Activated CD8-positive, alpha-beta memory T cell treated with anti-CD3 and anti-CD28 coated beads for 4 hours (primary cell): Measurements from ENCODE around the gene KRT16.
A peak's percentile ranks its signal among the peaks of the same experiment; 100 is the strongest.
"Not testable (repeated sequence)": the region's sequence is repeated elsewhere in the genome, so short reads cannot be mapped to it uniquely, and the experiment has no call there.

Source experiments
- DNase-seq, 2 donors: peaks; one replicate each; pipeline ENCODE4 v3.0.0-alpha.2; 2020; ENCODE audit warnings: low read depth in 2 of 2

Gene KRT16

GRCh38 chr17:41612376-41613160 lies at the start of gene KRT16:
Gene KRT16, minus strand, starts transcription at chr17:41612767. Its CDS starts 79 bp downstream, at chr17:41612688.
- not testable (repeated sequence) for DNase-seq

- no peak for DNase-seq
Measured at GRCh38 chr17:41660221-41660711, 47.7 kb upstream of the KRT16 start.

- DNase-seq, result no peak
Measured at GRCh38 chr17:41659427-41660212, 47.1 kb upstream of the KRT16 start.

DNA sequence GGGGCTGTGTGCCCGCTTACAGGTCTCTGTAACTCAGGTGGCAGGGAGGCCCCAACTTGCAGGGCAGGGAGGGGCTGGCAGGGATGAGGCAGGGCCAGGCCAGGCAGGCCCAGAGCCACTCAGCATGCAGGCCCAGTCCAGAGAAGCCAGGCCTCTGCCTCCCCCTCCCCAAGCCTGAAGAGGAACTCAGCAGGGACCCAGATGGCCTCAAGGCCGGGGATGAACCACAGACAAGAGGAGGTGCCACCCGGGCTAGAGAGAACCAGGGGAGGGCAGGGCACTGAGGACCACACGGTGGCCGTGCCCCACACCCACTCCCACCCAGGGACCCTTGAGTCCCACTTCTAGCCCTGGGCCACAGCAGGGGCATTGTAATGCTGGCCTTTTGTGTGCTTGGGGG lies 46.3 kb upstream of the KRT16 start:
- DNase-seq, result no peak

DNA sequence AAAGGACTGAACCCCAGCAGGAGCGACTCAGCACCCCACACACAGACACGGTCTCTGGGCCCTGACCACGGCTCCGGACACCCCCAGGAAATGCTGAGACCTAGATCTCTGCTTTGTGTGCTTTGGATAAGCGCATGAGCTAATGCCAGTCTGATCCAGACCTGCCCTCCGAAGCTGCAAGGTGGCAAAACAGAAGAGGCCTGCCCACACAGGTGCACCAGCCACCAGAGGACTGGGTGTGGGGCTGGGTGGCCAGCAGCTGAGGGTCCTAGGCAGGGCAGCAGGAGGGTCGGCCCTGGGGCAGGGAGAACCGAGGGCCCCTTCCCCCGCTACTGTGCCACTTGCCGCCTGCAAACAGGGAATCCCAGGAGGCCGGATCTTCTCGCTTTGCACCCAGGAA lies 45.4 kb upstream of the KRT16 start:
- no peak for DNase-seq

GRCh38 chr17:41657176-41657754 lies 44.7 kb upstream of the KRT16 start:
- DNase-seq, result no peak

DNA sequence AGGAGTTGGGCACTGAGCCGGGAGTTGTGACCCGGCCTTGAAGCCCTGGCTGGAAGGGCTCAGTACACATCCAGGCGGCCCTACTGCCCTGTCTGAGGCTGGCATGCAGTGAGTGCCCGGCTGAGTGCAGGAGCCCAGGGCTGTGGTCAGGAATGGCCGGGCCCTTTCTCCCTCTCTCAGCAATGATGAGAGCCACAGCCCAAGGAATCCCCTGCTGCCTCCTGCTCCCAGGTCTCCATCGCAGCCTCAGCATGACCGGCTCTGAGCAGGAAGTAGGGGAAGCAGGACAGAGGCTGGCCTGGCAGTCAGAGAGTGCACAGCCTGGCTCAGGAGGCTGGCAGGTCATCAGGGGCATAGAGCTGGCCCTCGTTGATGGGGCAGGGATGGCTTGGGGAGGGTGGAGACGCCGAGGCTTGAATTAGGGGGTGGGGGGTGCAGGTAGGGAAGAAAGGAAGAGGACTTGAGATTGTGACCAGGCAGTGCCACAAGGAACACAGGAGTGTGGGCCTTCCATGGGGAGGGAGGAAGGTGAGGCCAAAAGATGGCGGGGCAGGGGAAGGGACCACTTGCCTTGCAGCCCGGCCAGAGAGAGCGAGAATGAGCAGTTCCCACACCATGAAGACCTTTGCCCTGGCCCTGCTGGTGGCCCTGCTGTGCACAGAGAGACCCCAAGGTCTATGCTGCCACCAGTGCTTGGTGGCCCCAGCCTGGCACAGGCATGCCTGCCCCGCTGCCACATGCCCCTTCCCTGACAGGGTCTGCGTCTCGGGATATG lies 43.9 kb upstream of the KRT16 start:
- DNase-seq, result no peak

GRCh38 chr17:41655611-41656111 lies 43.1 kb upstream of the KRT16 start:
- DNase-seq, result no peak

DNA sequence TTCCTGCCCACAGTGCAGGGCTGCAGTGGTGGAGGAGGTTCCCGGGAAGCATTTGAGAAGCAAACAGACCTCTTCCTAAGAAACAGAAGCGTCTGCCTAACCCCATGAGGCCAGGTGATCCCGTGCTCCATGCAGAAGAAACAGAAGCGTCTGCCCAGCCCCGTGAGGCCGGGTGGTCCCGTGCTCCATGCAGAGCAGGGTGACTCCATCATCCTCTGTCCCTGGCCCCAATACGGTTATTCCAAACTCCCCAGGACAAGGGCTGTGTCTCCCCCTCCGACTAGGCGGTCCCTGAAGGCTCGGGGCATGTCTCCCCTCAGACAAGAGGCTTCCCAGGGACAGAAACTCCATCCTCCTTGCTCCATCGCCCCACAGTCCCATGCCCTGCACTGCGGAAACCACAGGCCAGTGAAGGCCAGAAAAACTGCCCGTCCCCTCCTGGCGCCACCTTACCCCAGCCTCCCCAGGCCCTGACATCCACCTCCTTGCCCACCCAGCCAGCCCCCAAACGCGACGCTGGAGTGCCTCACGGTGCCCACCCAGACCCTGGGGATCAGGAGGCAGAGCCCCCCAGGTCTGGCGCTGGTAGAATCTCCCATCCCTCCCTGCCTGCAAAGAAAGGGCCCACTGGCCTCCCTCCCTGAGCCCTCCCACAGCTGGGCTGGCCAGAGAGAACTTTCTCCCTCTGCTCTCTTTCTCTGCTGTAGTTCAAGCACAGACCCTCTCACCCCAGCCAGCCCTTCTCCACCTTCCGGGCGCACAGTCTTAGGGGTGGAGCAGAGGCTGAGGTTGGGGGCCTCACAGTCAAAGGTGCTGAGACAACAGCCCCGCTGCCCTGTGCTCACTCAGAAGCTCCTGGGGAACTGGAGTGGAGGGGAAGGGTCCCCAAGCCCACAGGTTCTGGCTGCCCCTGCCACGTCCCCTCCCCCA lies 42.4 kb upstream of the KRT16 start:
- DNase-seq, result no peak

- no peak for DNase-seq
Measured at GRCh38 chr17:41653892-41654677, 41.5 kb upstream of the KRT16 start.

GRCh38 chr17:41653421-41653820 lies 40.9 kb upstream of the KRT16 start:
- no peak for DNase-seq

DNA sequence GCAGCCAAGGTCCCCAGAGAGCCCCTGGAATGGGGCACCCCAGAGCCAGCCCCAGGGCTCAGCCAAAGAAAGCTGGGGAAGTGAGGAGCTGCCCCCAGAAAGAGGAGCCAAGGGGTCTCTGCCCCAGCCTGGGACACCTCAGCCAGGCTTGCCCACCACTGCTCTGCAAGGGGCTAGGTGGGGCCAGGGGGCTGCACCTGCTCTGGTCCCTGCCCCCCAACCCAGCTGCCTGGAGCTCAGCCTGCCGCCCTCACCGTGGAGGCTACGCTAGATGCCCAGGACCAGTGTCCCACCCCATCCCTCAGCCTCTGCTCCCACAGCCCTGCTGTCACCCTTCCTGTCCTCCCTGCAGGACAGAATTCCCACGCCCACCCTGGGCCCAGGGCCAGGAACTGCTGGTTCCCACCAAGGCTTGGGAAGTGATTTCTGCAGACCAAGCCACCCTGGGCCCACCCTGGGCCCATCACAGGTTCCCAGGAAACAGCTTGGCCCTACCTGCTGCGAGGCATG lies 39.9 kb upstream of the KRT16 start:
- DNase-seq, result no peak

DNA sequence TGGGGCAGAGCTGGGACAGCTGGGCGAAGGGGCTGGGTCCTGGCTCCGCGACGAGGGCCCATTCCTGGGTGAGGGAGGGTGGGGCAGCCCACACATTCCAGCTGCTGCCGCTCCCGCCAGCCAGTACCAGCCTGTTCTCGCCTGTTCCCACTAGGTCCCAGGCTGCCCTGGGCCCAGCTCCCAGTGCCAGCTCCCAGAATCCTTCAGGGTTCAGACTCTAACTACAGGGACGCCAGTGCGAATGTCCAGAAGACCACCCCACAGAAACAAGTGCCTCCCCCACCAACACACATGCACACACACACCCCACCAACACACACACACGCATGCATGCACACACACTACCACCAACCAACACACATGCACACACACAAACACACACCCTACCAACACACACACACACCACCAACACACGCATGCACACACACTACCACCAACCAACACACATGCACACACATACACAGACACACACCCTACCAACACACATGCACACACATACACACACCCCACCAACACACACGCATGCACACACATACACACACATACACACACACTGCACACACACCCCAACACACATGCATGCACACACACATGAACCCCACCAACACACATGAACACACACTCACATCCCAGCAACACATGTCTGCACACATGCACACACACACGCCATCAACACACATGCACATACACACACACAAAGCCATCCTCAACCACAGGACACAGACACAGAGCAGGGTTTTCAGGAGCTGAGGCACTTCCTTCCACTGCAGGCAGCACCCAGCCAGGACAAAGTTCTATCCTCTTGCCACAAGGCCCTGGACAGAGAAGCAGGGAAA lies 39.3 kb upstream of the KRT16 start:
- DNase-seq, result no peak

DNA sequence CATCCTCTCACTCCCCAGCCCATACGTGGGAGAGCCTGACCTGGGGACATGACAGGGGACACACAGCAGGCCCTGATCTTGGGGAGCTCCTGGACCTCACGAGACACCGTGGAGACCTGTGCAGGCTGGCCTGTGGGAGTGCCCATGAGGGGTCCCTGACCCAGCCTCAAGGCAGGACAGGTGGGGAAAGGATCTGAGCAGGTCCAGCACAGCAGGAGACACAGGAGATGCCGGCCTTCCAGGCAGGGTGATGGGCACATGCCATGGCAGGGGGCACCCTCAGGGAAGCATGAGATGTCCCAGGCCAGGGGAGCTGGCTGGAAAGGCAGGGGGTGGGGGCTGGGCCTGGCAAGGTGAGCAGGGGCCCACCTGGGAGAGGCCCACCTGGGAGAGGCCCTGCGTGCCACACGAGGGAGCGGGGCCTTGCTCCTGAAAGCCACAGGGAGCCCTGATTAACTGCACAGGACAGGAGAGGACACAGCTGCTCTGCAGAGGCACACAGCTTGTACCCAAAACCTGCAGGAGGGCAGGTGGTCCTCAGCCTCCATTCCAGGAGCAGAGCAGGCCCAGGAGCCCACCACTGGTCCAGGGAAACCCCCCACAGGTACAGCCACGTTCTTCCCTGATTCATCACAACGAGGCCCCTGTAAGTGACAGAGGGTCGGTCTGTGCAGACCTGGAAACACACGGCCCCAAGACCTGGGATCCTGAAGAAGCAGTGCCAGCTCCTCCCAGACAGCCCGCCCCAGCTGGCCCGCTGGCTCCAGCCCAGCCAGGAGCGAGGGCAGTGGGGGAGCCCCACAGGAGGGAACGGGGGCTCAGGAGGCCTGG lies 38.4 kb upstream of the KRT16 start:
- DNase-seq, result no peak

- DNase-seq, result no peak
Measured at GRCh38 chr17:41649923-41650519, 37.5 kb upstream of the KRT16 start.

DNA sequence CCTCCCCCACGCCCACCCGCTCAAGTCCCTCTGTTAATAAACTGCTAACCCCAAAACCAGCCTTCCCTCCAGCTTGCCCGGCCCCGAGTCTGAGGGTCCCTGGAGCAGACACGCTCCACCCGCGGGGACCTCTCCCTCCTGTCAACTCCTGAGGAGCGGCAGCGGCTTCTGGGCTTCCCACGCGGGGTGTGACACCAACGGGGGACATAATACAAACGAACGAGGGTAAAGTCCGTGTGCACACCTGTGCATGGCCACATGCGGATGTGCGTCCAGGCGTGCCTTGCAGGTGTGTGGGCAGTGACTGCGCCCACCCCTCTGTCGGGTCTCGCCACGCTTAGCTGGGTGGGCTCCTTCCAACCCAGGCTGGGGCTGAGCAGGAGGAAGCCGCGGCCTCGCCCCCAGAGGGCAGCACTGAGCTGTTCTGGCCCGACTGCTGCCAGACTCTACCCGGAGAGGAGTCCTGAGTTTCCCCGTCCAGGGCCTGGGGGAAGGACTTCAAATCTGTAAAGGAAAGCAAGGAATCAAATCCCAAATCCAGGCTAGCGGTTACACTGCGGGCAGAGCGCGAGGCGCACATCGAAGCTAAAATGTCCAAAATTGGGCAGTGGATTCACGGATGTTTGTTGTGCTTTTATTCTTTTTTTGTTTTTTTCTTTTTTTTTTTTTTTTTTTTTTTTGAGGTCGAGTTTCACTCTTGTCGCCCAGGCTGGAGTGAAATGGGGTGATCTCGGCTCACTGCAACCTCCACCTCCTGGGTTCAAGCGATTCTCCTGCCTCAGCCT lies 36.0 kb upstream of the KRT16 start:
- DNase-seq, result peak; percentile 52 to 66
